MM.1S (cell line): ENCODE measurements around the gene HMCES.

ENCODE experiments used
- DNase-seq: peaks from one replicate; pipeline ENCODE4 v3.0.0-alpha.2; 2015
- H2AFZ ChIP-seq: fragments of 300-600 bp; sonication (generic); 2 replicates; pipeline ENCODE4 v1.6.0; 2016; ENCODE audit warnings: antibody characterized with exemption, low read length
- H3F3A ChIP-seq: fragments of 300-600 bp; sonication (generic); 2 replicates; pipeline ENCODE4 v1.6.1; 2016; ENCODE audit warnings: mild to moderate bottlenecking, antibody characterized with exemption, low read length, moderate library complexity, mixed read lengths; ENCODE audit not compliant: insufficient read depth
- H3K27ac ChIP-seq: fragments of 300-600 bp; sonication (generic); 2 replicates; pipeline ENCODE4 v1.5.1; 2016; ENCODE audit warnings: mild to moderate bottlenecking, low read length
- H3K27me3 ChIP-seq: fragments of 300-600 bp; sonication (generic); replicated peaks from 2 replicates; pipeline ENCODE4 v1.6.0; 2016; ENCODE audit warnings: low read length; ENCODE audit not compliant: insufficient read depth
- H3K36me3 ChIP-seq: fragments of 300-600 bp; sonication (generic); replicated peaks from 2 replicates; pipeline ENCODE4 v1.6.1; 2016; ENCODE audit warnings: mild to moderate bottlenecking, low read length, mixed read lengths; ENCODE audit not compliant: insufficient read depth
- H3K4me1 ChIP-seq: fragments of 300-600 bp; sonication (generic); 2 replicates; pipeline ENCODE4 v1.6.1; 2016; ENCODE audit warnings: low read length, mixed read lengths
- H3K4me2 ChIP-seq: fragments of 300-600 bp; sonication (generic); 2 replicates; pipeline ENCODE4 v1.6.0; 2016; ENCODE audit warnings: low read depth, low read length
- H3K4me3 ChIP-seq: fragments of 300-600 bp; sonication (generic); 2 replicates; pipeline ENCODE4 v1.5.1; 2016; ENCODE audit warnings: low read length, mixed read lengths
- H3K79me2 ChIP-seq: fragments of 300-600 bp; sonication (generic); 2 replicates; pipeline ENCODE4 v1.6.1; 2016; ENCODE audit warnings: mixed run types, low read length, mixed read lengths
- H3K9ac ChIP-seq: fragments of 300-600 bp; sonication (generic); 2 replicates; pipeline ENCODE4 v1.6.1; 2016; ENCODE audit warnings: low read length, mixed read lengths
- H3K9me2 ChIP-seq: fragments of 300-600 bp; sonication (generic); replicated peaks from 2 replicates; pipeline ENCODE4 v1.6.1; 2016; ENCODE audit warnings: mild to moderate bottlenecking, low read length, mixed read lengths; ENCODE audit not compliant: insufficient read depth
- H3K9me3 ChIP-seq: fragments of 300-600 bp; sonication (generic); replicated peaks from 2 replicates; pipeline ENCODE4 v1.6.1; 2016; ENCODE audit warnings: mild to moderate bottlenecking, low read length, mixed read lengths; ENCODE audit not compliant: insufficient read depth
- H4K20me1 ChIP-seq: fragments of 300-600 bp; sonication (generic); 2 replicates; pipeline ENCODE4 v1.6.1; 2016; ENCODE audit warnings: mild to moderate bottlenecking, low read length, moderate library complexity, mixed read lengths; ENCODE audit not compliant: insufficient read depth
- CTCF ChIP-seq: fragments of 300-600 bp; sonication (generic); IDR thresholded peaks from 2 replicates; pipeline ENCODE4 v1.5.1; 2016; ENCODE audit warnings: antibody characterized with exemption, low read length, mixed read lengths
- EZH2 ChIP-seq: fragments of 300-600 bp; sonication (generic); optimal IDR thresholded peaks from 2 replicates; pipeline ENCODE3; 2017; ENCODE audit warnings: low read depth, mild to moderate bottlenecking, antibody characterized with exemption, low read length, mixed read lengths
- EZH2phosphoT487 ChIP-seq: fragments of 300-600 bp; sonication (generic); IDR thresholded peaks from 2 replicates; pipeline ENCODE4 v1.6.1; 2018; ENCODE audit warnings: antibody characterized with exemption, low read length

Gene HMCES

GRCh38 chr3:129257609-129258008 lies 21.1 kb upstream of the HMCES start:
- no peak overlapping the region for H2AFZ ChIP-seq
- no peaks in the 10 kb centered on the region for H3K9me2 ChIP-seq
- no peaks in the 10 kb centered on the region for H3K27me3 ChIP-seq
- H3K36me3 ChIP-seq = peaks cover 16% of the 10 kb centered on the region
- no peaks in the 10 kb centered on the region for H3K9me3 ChIP-seq
- DNase-seq = no peak
- peaks cover 3% of the 10 kb centered on the region; the same call in 1 of the 2 replicates for H3K4me1 ChIP-seq
- H3K4me2 ChIP-seq = no peak overlapping the region
- H3F3A ChIP-seq = no peaks in the 10 kb centered on the region
- no peak overlapping the region for H3K4me3 ChIP-seq
- H3K27ac ChIP-seq = no peak overlapping the region
- no peak overlapping the region for H3K9ac ChIP-seq
- no peak for TF ChIP-seq CTCF
- no peak for TF ChIP-seq EZH2
- H3K79me2 ChIP-seq = peaks cover 29% of the 10 kb centered on the region
- H4K20me1 ChIP-seq = no peaks in the 10 kb centered on the region

- Histone ChIP-seq H3K27ac (no peak overlapping the region), H3K4me2 (no peak overlapping the region), H3K9me2 (no peaks in the 10 kb centered on the region), H3K4me1 (no peaks in the 10 kb centered on the region), H3K9ac (no peak overlapping the region), H3F3A (no peaks in the 10 kb centered on the region), H3K27me3 (no peaks in the 10 kb centered on the region), H4K20me1 (no peaks in the 10 kb centered on the region), H3K4me3 (no peak overlapping the region), H2AFZ (no peak overlapping the region), H3K36me3 (peaks cover 19% of the 10 kb centered on the region), H3K79me2 (peaks cover 19% of the 10 kb centered on the region), H3K9me3 (no peaks in the 10 kb centered on the region)
- TF ChIP-seq EZH2phosphoT487 (no peak), CTCF (no peak), EZH2 (no peak)
- no peak for DNase-seq
Observed at GRCh38 chr3:129259612-129260477, 18.8 kb upstream of the HMCES start.

GRCh38 chr3:129260606-129261005 lies 18.1 kb upstream of the HMCES start:
- Histone ChIP-seq H3K79me2 (peaks cover 19% of the 10 kb centered on the region), H3K4me1 (no peaks in the 10 kb centered on the region), H3K4me3 (no peak overlapping the region), H3K9me2 (no peaks in the 10 kb centered on the region), H4K20me1 (no peaks in the 10 kb centered on the region), H3F3A (no peaks in the 10 kb centered on the region), H3K9me3 (no peaks in the 10 kb centered on the region), H2AFZ (no peak overlapping the region), H3K27ac (no peak overlapping the region), H3K36me3 (peaks cover 22% of the 10 kb centered on the region), H3K27me3 (no peaks in the 10 kb centered on the region), H3K4me2 (no peak overlapping the region), H3K9ac (no peak overlapping the region)
- TF ChIP-seq CTCF = no peak
- no peak for TF ChIP-seq EZH2
- no peak for TF ChIP-seq EZH2phosphoT487
- no peak for DNase-seq
